Inferior parietal cortex (tissue), 1 donor: ENCODE results near the gene CTNNB1.
"Not testable (repeated sequence)": the region's sequence is repeated elsewhere in the genome, so short reads cannot be mapped to it uniquely, and the experiment has no call there.

Source experiments
- DNase-seq: peaks from one replicate; pipeline ENCODE4 v3.0.0-alpha.2; 2016; ENCODE audit errors: extremely low spot score

CTNNB1 gene

GRCh38 chr3:41258239-41258800 is 59.0 kb downstream of the CTNNB1 start:
- no peak for DNase-seq

GRCh38 chr3:41259449-41260062 is 60.3 kb downstream of the CTNNB1 start:
- no peak for DNase-seq

GRCh38 chr3:41260063-41260450 is 60.8 kb downstream of the CTNNB1 start:
- DNase-seq: no peak

- no peak for DNase-seq
Observed at GRCh38 chr3:41265011-41265545, 65.8 kb downstream of the CTNNB1 start.

GRCh38 chr3:41265823-41266273 is 66.5 kb downstream of the CTNNB1 start:
- no peak for DNase-seq

- DNase-seq: peak; percentile 21
Observed at GRCh38 chr3:41267975-41268640, 68.8 kb downstream of the CTNNB1 start.

GRCh38 chr3:41272667-41273066 is 73.4 kb downstream of the CTNNB1 start:
- DNase-seq: no peak

- no peak for DNase-seq
Observed at GRCh38 chr3:41274944-41275668, 75.8 kb downstream of the CTNNB1 start.

- no peak for DNase-seq
Observed at GRCh38 chr3:41276191-41276590, 76.9 kb downstream of the CTNNB1 start.

- no peak for DNase-seq
Observed at GRCh38 chr3:41277790-41278465, 78.6 kb downstream of the CTNNB1 start.

- DNase-seq: not testable (repeated sequence)
Observed at GRCh38 chr3:41284934-41285333, 85.6 kb downstream of the CTNNB1 start.

- DNase-seq: no peak
Observed at GRCh38 chr3:41286305-41286704, 87.0 kb downstream of the CTNNB1 start.

- DNase-seq: no peak
Observed at GRCh38 chr3:41288785-41289184, 89.5 kb downstream of the CTNNB1 start.
